ENCODE results near the gene FARP2. TPM values are rescaled to one million over a fixed set of nuclear protein-coding genes. Genes with fewer than 3 reads are reported as not detected.
"Not testable (repeated sequence)": the region's sequence is repeated elsewhere in the genome, so short reads cannot be mapped to it uniquely, and the experiment has no call there.

FARP2 gene
- total RNA-seq, 5 donors from 2014 or later (not counting 1 experiment from before 2014, with no cell fraction given), result 15.8 to 27.5 (median 18.5) TPM

- Mint-ChIP-seq H3K27ac (no peak overlapping the region), H3K36me3 (peaks cover 41% of the 10 kb centered on the region), H3K9me3 (no peaks in the 10 kb centered on the region), H3K4me1 (peaks cover 0 to 3% (median 0%) of the 10 kb centered on the region in 3 donors), H3K27me3 (no peaks in the 10 kb centered on the region), H3K4me3 (no peak overlapping the region)
- no peak for ATAC-seq (replicated peaks in 1 of 4)
- Histone ChIP-seq H3K27me3 (replicated peaks in 1 of 2; ENCODE audit: control insufficient read depth in 2 of 2, extremely low read depth in 1 of 2, insufficient read depth in 2 of 2, low read length in 1 of 2) (no peaks in the 10 kb centered on the region), H3K27ac (ENCODE audit: low read length) (no peak overlapping the region), H3K9me3 (no peaks in the 10 kb centered on the region), H3K36me3 (ENCODE audit: control insufficient read depth in 2 of 2, extremely low read depth in 1 of 2, insufficient read depth in 1 of 2, low read length in 1 of 2) (peaks cover 0 to 7% of the 10 kb centered on the region in 2 donors), H3K4me3 (ENCODE audit: control insufficient read depth in 1 of 2, extremely low read depth in 1 of 2, low read length in 1 of 2) (no peak overlapping the region), H3K4me1 (ENCODE audit: control insufficient read depth in 1 of 2, extremely low read depth in 1 of 2, insufficient read depth in 2 of 2, low read length in 2 of 2) (no peaks in the 10 kb centered on the region)
- ChIA-PET CTCF (interaction anchor here (0.5 to 0.6 kb wide), 2 partner anchors 18 to 50 kb away, joined by 3 read pairs; no protein-coding TSS in a partner anchor), POLR2A (no interaction called here)
- DNase-seq, result no peak
- 96% methylated on average over 4 of the region's 9 CpGs for WGBS (ENCODE audit: insufficient coverage)
Measured at GRCh38 chr2:241379481-241380480, 23.7 kb downstream of the FARP2 start.

DNA sequence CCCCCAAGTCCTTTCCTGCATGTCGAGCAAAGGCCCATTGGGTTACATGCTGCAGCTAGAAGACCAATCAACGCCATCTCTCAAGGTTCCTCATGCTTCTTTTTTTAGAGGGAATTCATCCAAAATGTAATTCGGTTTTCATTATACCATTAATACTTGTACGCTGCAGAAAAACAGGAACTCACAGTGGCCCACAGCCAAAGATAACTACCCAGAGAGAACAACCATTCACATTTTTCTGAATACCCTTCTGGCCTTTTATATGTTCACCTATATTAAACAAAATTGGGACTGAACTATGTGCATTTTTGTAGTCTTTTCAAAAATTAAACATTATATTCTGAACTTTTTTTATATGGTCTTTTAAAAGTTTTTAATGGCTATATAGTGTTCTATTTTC is 25.8 kb downstream of the FARP2 start:
- Histone ChIP-seq H3K27me3 (replicated peaks in 1 of 2; ENCODE audit: control insufficient read depth in 2 of 2, extremely low read depth in 1 of 2, insufficient read depth in 2 of 2, low read length in 1 of 2) (no peaks in the 10 kb centered on the region), H3K4me3 (ENCODE audit: control insufficient read depth in 1 of 2, extremely low read depth in 1 of 2, low read length in 1 of 2) (no peak overlapping the region), H3K4me1 (ENCODE audit: control insufficient read depth in 1 of 2, extremely low read depth in 1 of 2, insufficient read depth in 2 of 2, low read length in 2 of 2) (no peaks in the 10 kb centered on the region), H3K36me3 (ENCODE audit: control insufficient read depth in 2 of 2, extremely low read depth in 1 of 2, insufficient read depth in 1 of 2, low read length in 1 of 2) (no peaks in the 10 kb centered on the region), H3K27ac (ENCODE audit: low read length) (no peak overlapping the region), H3K9me3 (no peaks in the 10 kb centered on the region)
- ChIA-PET CTCF (no interaction called here), POLR2A (no interaction called here)
- H3K4me1 Mint-ChIP-seq, result peaks cover 0 to 3% (median 0%) of the 10 kb centered on the region in 3 donors
- no peaks in the 10 kb centered on the region for H3K27me3 Mint-ChIP-seq
- H3K4me3 Mint-ChIP-seq, result no peak overlapping the region
- no peak overlapping the region for H3K27ac Mint-ChIP-seq
- DNase-seq (no peak), ATAC-seq (replicated peaks in 1 of 4) (no peak)
- peaks cover 31% of the 10 kb centered on the region for H3K36me3 Mint-ChIP-seq
- no peaks in the 10 kb centered on the region for H3K9me3 Mint-ChIP-seq
- WGBS (ENCODE audit: insufficient coverage), result 82% methylated on average over 4 of the region's 4 CpGs

GRCh38 chr2:241385450-241385849 is 29.4 kb downstream of the FARP2 start:
- H3K4me1 ChIP-seq (ENCODE audit: control insufficient read depth in 1 of 2, extremely low read depth in 1 of 2, insufficient read depth in 2 of 2, low read length in 2 of 2); H3K27ac ChIP-seq (ENCODE audit: low read length); H3K27ac Mint-ChIP-seq; H3K4me3 Mint-ChIP-seq; H3K27me3 Mint-ChIP-seq; H3K27me3 ChIP-seq (replicated peaks in 1 of 2; ENCODE audit: control insufficient read depth in 2 of 2, extremely low read depth in 1 of 2, insufficient read depth in 2 of 2, low read length in 1 of 2); POLR2A ChIA-PET; H3K4me1 Mint-ChIP-seq; DNase-seq; H3K36me3 ChIP-seq (ENCODE audit: control insufficient read depth in 2 of 2, extremely low read depth in 1 of 2, insufficient read depth in 1 of 2, low read length in 1 of 2); H3K9me3 Mint-ChIP-seq; H3K9me3 ChIP-seq; H3K4me3 ChIP-seq (ENCODE audit: control insufficient read depth in 1 of 2, extremely low read depth in 1 of 2, low read length in 1 of 2); ATAC-seq (replicated peaks in 1 of 4): not testable (repeated sequence)
- WGBS (ENCODE audit: insufficient coverage), result no CpG with 5 or more reads among the region's 7 CpGs
- CTCF ChIA-PET, result interaction anchor here in 1 of 2 donors (0.7 kb wide), 1 partner anchor 58 kb away, joined by 3 read pairs; no protein-coding TSS in a partner anchor
- H3K36me3 Mint-ChIP-seq, result peaks cover 32% of the 10 kb centered on the region

GRCh38 chr2:241386519-241386918 is 30.4 kb downstream of the FARP2 start:
- H3K27ac Mint-ChIP-seq, result no peak overlapping the region
- H3K36me3 Mint-ChIP-seq, result peaks cover 27% of the 10 kb centered on the region
- POLR2A ChIA-PET, result no interaction called here
- ATAC-seq (replicated peaks in 1 of 4), result no peak
- DNase-seq, result no peak
- CTCF ChIA-PET, result no interaction called here
- peaks cover 0 to 6% (median 0%) of the 10 kb centered on the region in 3 donors for H3K4me1 Mint-ChIP-seq
- no peaks in the 10 kb centered on the region for H3K4me1 ChIP-seq (ENCODE audit: control insufficient read depth in 1 of 2, extremely low read depth in 1 of 2, insufficient read depth in 2 of 2, low read length in 2 of 2)
- H3K9me3 ChIP-seq, result no peaks in the 10 kb centered on the region
- H3K27ac ChIP-seq (ENCODE audit: low read length), result no peak overlapping the region
- H3K4me3 ChIP-seq (ENCODE audit: control insufficient read depth in 1 of 2, extremely low read depth in 1 of 2, low read length in 1 of 2), result no peak overlapping the region
- H3K36me3 ChIP-seq (ENCODE audit: control insufficient read depth in 2 of 2, extremely low read depth in 1 of 2, insufficient read depth in 1 of 2, low read length in 1 of 2), result no peaks in the 10 kb centered on the region
- no peaks in the 10 kb centered on the region for H3K27me3 Mint-ChIP-seq
- no peak overlapping the region for H3K4me3 Mint-ChIP-seq
- H3K27me3 ChIP-seq (replicated peaks in 1 of 2; ENCODE audit: control insufficient read depth in 2 of 2, extremely low read depth in 1 of 2, insufficient read depth in 2 of 2, low read length in 1 of 2), result no peaks in the 10 kb centered on the region
- 100% methylated on average over 4 of the region's 6 CpGs for WGBS (ENCODE audit: insufficient coverage)
- no peaks in the 10 kb centered on the region for H3K9me3 Mint-ChIP-seq

- Histone ChIP-seq H3K36me3 (ENCODE audit: control insufficient read depth in 2 of 2, extremely low read depth in 1 of 2, insufficient read depth in 1 of 2, low read length in 1 of 2) (peaks cover 0 to under 1% of the 10 kb centered on the region in 2 donors), H3K4me3 (ENCODE audit: control insufficient read depth in 1 of 2, extremely low read depth in 1 of 2, low read length in 1 of 2) (no peak overlapping the region), H3K27ac (ENCODE audit: low read length) (no peak overlapping the region), H3K9me3 (no peaks in the 10 kb centered on the region), H3K4me1 (ENCODE audit: control insufficient read depth in 1 of 2, extremely low read depth in 1 of 2, insufficient read depth in 2 of 2, low read length in 2 of 2) (no peaks in the 10 kb centered on the region), H3K27me3 (replicated peaks in 1 of 2; ENCODE audit: control insufficient read depth in 2 of 2, extremely low read depth in 1 of 2, insufficient read depth in 2 of 2, low read length in 1 of 2) (no peaks in the 10 kb centered on the region)
- DNase-seq, result no peak
- no peaks in the 10 kb centered on the region for H3K27me3 Mint-ChIP-seq
- ChIA-PET POLR2A (no interaction called here), CTCF (no interaction called here)
- no peaks in the 10 kb centered on the region for H3K9me3 Mint-ChIP-seq
- no peak for ATAC-seq (replicated peaks in 1 of 4)
- H3K27ac Mint-ChIP-seq, result no peak overlapping the region
- no CpG with 5 or more reads among the region's 2 CpGs for WGBS (ENCODE audit: insufficient coverage)
- no peak overlapping the region for H3K4me3 Mint-ChIP-seq
- peaks cover 14% of the 10 kb centered on the region for H3K36me3 Mint-ChIP-seq
- peaks cover 0 to 4% (median 0%) of the 10 kb centered on the region in 3 donors for H3K4me1 Mint-ChIP-seq
Measured at GRCh38 chr2:241389697-241390096, 33.6 kb downstream of the FARP2 start.

GRCh38 chr2:241390301-241391206 is 34.5 kb downstream of the FARP2 start:
- Histone ChIP-seq H3K27ac (ENCODE audit: low read length) (no peak overlapping the region), H3K9me3 (no peaks in the 10 kb centered on the region), H3K4me3 (ENCODE audit: control insufficient read depth in 1 of 2, extremely low read depth in 1 of 2, low read length in 1 of 2) (no peak overlapping the region), H3K36me3 (ENCODE audit: control insufficient read depth in 2 of 2, extremely low read depth in 1 of 2, insufficient read depth in 1 of 2, low read length in 1 of 2) (peaks cover 0 to 3% of the 10 kb centered on the region in 2 donors), H3K4me1 (ENCODE audit: control insufficient read depth in 1 of 2, extremely low read depth in 1 of 2, insufficient read depth in 2 of 2, low read length in 2 of 2) (no peaks in the 10 kb centered on the region), H3K27me3 (replicated peaks in 1 of 2; ENCODE audit: control insufficient read depth in 2 of 2, extremely low read depth in 1 of 2, insufficient read depth in 2 of 2, low read length in 1 of 2) (no peaks in the 10 kb centered on the region)
- Mint-ChIP-seq H3K27me3 (no peaks in the 10 kb centered on the region), H3K4me1 (peaks cover 0 to 4% (median 0%) of the 10 kb centered on the region in 3 donors), H3K4me3 (no peak overlapping the region), H3K9me3 (no peaks in the 10 kb centered on the region), H3K27ac (no peak overlapping the region), H3K36me3 (peaks cover 18% of the 10 kb centered on the region)
- POLR2A ChIA-PET, result no interaction called here
- CTCF ChIA-PET, result no interaction called here
- WGBS (ENCODE audit: insufficient coverage), result 62% methylated on average over 6 of the region's 9 CpGs
- no peak for ATAC-seq (replicated peaks in 1 of 4)
- DNase-seq, result no peak

All from T-cell (primary cell).